H1 (cell line): ENCODE results near the gene MAF. TPM values are rescaled to one million over a fixed set of nuclear protein-coding genes. Genes with fewer than 3 reads are reported as not detected.

Experiments used
- CTCF ChIA-PET: fragments of 300-600 bp; sonication (Branson Sonifier 250); formaldehyde crosslinking; loops from one replicate; lab custom pipeline; 2021; ENCODE audit not compliant: partially characterized antibody; lab: Charles Lee
- POLR2A ChIA-PET: fragments of 300-600 bp; sonication (Branson Sonifier 250); formaldehyde crosslinking; loops from one replicate; lab custom pipeline; 2021; ENCODE audit warnings: inconsistent platforms; ENCODE audit not compliant: partially characterized antibody; lab: Charles Lee
- DNase-seq, 2 experiments: peaks; one replicate each; pipeline versions ENCODE4 v3.0.0 to v3.0.0-alpha.2; 2010 to 2022; ENCODE audit warnings: low spot score in 2 of 2, low read depth in 1 of 2, mixed read lengths in 1 of 2
- FAIRE-seq: peaks from 2 replicates; lab custom pipeline; 2011; peaks lifted over from hg19 to GRCh38; lab: Jason Lieb, UNC
- H2AFZ ChIP-seq: 2 replicates; pipeline ENCODE4 v1.8.1; 2012; ENCODE audit warnings: low read length, inconsistent platforms
- H2AK5ac ChIP-seq: 2 replicates; pipeline ENCODE4 v1.6.1; 2013; ENCODE audit warnings: low read depth, low read length
- H2BK120ac ChIP-seq: replicated peaks from 2 replicates; pipeline ENCODE3; 2013; ENCODE audit warnings: low read depth, low read length, inconsistent platforms
- H2BK12ac ChIP-seq: 2 replicates; pipeline ENCODE4 v1.6.1; 2013; ENCODE audit warnings: low read depth, low read length
- H2BK15ac ChIP-seq: 2 replicates; pipeline ENCODE4 v1.6.1; 2013; ENCODE audit warnings: low read length
- H2BK20ac ChIP-seq: 2 replicates; pipeline ENCODE4 v1.6.1; 2013; ENCODE audit warnings: low read length
- H2BK5ac ChIP-seq: 2 replicates; pipeline ENCODE4 v1.6.1; 2013; ENCODE audit warnings: low read depth, low read length
- H3K14ac ChIP-seq: 2 replicates; pipeline ENCODE4 v1.6.1; 2013; ENCODE audit warnings: inconsistent platforms; ENCODE audit not compliant: insufficient read length
- H3K18ac ChIP-seq: 2 replicates; pipeline ENCODE4 v1.6.1; 2013; ENCODE audit warnings: low read length; ENCODE audit errors: extremely low read depth
- H3K23ac ChIP-seq: 2 replicates; pipeline ENCODE4 v1.6.1; 2013; ENCODE audit warnings: inconsistent platforms; ENCODE audit not compliant: insufficient read length
- H3K23me2 ChIP-seq: 2 replicates; pipeline ENCODE4 v1.6.1; 2013; ENCODE audit warnings: low read depth, low read length
- H3K27ac ChIP-seq: 2 replicates; pipeline ENCODE4 v1.6.1; 2011; ENCODE audit warnings: low read depth, low read length, inconsistent platforms
- H3K27me3 ChIP-seq, 4 experiments: replicated peaks in 1 of 4; 1 replicate in 1 of 4; 2 replicates in 3 of 4; pipeline versions ENCODE4 v1.6.1 to v1.8.1; 2011 to 2013; ENCODE audit warnings: low read length in 3 of 4, mild to moderate bottlenecking in 3 of 4, inconsistent platforms in 2 of 4, mixed read lengths in 2 of 4, moderate library complexity in 1 of 4; ENCODE audit not compliant: control insufficient read depth in 3 of 4, insufficient read depth in 3 of 4; ENCODE audit errors: extremely low read depth in 1 of 4
- H3K36me3 ChIP-seq, 4 experiments: 2 replicates each; pipeline versions ENCODE4 v1.6.1 to v1.8.1; 2011 to 2013; ENCODE audit warnings: mild to moderate bottlenecking in 4 of 4, low read length in 3 of 4, moderate library complexity in 2 of 4, control low read depth in 1 of 4, inconsistent platforms in 1 of 4; ENCODE audit not compliant: insufficient read depth in 4 of 4, control insufficient read depth in 2 of 4
- H3K4ac ChIP-seq: replicated peaks from 2 replicates; pipeline ENCODE3; 2013; ENCODE audit warnings: low read length, low read depth, mixed read lengths, inconsistent platforms; ENCODE audit not compliant: insufficient read length
- H3K4me1 ChIP-seq, 4 experiments: replicated peaks in 1 of 4; 1 replicate in 1 of 4; 2 replicates in 3 of 4; pipeline versions ENCODE4 v1.6.1 to v1.8.1; 2011 to 2013; ENCODE audit warnings: low read length in 3 of 4, inconsistent platforms in 2 of 4, mixed read lengths in 1 of 4; ENCODE audit not compliant: insufficient read depth in 4 of 4, control insufficient read depth in 3 of 4
- H3K4me2 ChIP-seq, 2 experiments: 2 replicates each; pipeline versions ENCODE4 v1.6.1 to v1.8.1; 2011 to 2013; ENCODE audit warnings: low read depth in 2 of 2, low read length in 2 of 2, control low read depth in 1 of 2, inconsistent platforms in 1 of 2, mild to moderate bottlenecking in 1 of 2; ENCODE audit not compliant: insufficient read depth in 1 of 2
- H3K4me3 ChIP-seq, 4 experiments: fragments of 200-600, 300-600 bp in 1 of 4; sonication (generic), shearing (Covaris generic), sonication (Bioruptor Twin) in 1 of 4; 2 replicates each; pipeline versions ENCODE4 v1.5.1 to v1.8.1; 2011 to 2016; ENCODE audit warnings: low read length in 4 of 4, low read depth in 3 of 4, control low read depth in 2 of 4, inconsistent platforms in 2 of 4, mild to moderate bottlenecking in 2 of 4, mixed read lengths in 1 of 4, moderate library complexity in 1 of 4; ENCODE audit not compliant: insufficient read depth in 2 of 4; ENCODE audit errors: extremely low read depth in 1 of 4
- H3K56ac ChIP-seq: replicated peaks from 2 replicates; pipeline ENCODE3; 2013; ENCODE audit warnings: low read depth, mild to moderate bottlenecking, mixed read lengths, low read length, inconsistent platforms; ENCODE audit not compliant: insufficient read length
- H3K79me1 ChIP-seq: 2 replicates; pipeline ENCODE4 v1.6.1; 2013; ENCODE audit warnings: low read depth, low read length, control low read depth
- H3K79me2 ChIP-seq, 2 experiments: 2 replicates each; pipeline versions ENCODE4 v1.6.1 to v1.8.1; 2012 to 2013; ENCODE audit warnings: low read length in 2 of 2, mild to moderate bottlenecking in 2 of 2, inconsistent platforms in 1 of 2; ENCODE audit not compliant: insufficient read depth in 2 of 2, control insufficient read depth in 1 of 2
- H3K9ac ChIP-seq, 4 experiments: replicated peaks in 1 of 4; 1 replicate in 1 of 4; 2 replicates in 3 of 4; pipeline versions ENCODE4 v1.6.1 to v1.8.1; 2011 to 2013; ENCODE audit warnings: low read depth in 3 of 4, low read length in 3 of 4, control low read depth in 2 of 4, mild to moderate bottlenecking in 2 of 4, moderate library complexity in 2 of 4, inconsistent platforms in 1 of 4; ENCODE audit errors: extremely low read depth in 1 of 4
- H3K9me3 ChIP-seq, 2 experiments: 2 replicates each; pipeline versions ENCODE4 v1.6.1 to v1.8.1; 2012 to 2013; ENCODE audit warnings: mild to moderate bottlenecking in 2 of 2, moderate library complexity in 2 of 2, control low read depth in 1 of 2, inconsistent platforms in 1 of 2, low read depth in 1 of 2, low read length in 1 of 2, mixed read lengths in 1 of 2; ENCODE audit not compliant: insufficient read depth in 2 of 2
- H4K20me1 ChIP-seq, 2 experiments: replicated peaks in 1 of 2; 2 replicates each; pipeline versions ENCODE3 to v1.8.1; 2011 to 2013; ENCODE audit warnings: inconsistent platforms in 2 of 2, low read length in 2 of 2, mild to moderate bottlenecking in 1 of 2; ENCODE audit not compliant: insufficient read depth in 2 of 2, control insufficient read depth in 1 of 2
- H4K5ac ChIP-seq: 2 replicates; pipeline ENCODE4 v1.6.1; 2013; ENCODE audit warnings: low read length, low read depth, mixed read lengths, inconsistent platforms; ENCODE audit not compliant: insufficient read length
- H4K8ac ChIP-seq: 2 replicates; pipeline ENCODE4 v1.8.0; 2013; ENCODE audit warnings: mild to moderate bottlenecking, moderate library complexity, low read length, inconsistent platforms; ENCODE audit not compliant: insufficient read depth; ENCODE audit errors: extremely low read depth
- H4K91ac ChIP-seq: replicated peaks from 2 replicates; pipeline ENCODE3; 2013; ENCODE audit warnings: low read length, mixed read lengths, inconsistent platforms; ENCODE audit not compliant: insufficient read length
- CHD1 ChIP-seq: IDR thresholded peaks from 2 replicates; pipeline ENCODE4 v1.6.1; 2012; ENCODE audit warnings: low read depth, low read length, improper control_type of control experiment
- CREB1 ChIP-seq: IDR thresholded peaks from 2 replicates; pipeline ENCODE4 v1.6.1; 2012; ENCODE audit warnings: inconsistent platforms
- CTBP2 ChIP-seq: IDR thresholded peaks from 2 replicates; pipeline ENCODE4 v1.7.0; 2011; ENCODE audit warnings: borderline replicate concordance, mild to moderate bottlenecking, moderate library complexity, mixed read lengths, low read length; ENCODE audit not compliant: insufficient read depth, insufficient read length
- GTF2F1 ChIP-seq: IDR thresholded peaks from 2 replicates; pipeline ENCODE4 v1.6.1; 2012; ENCODE audit warnings: low read depth, low read length, improper control_type of control experiment, borderline replicate concordance
- KDM4A ChIP-seq: IDR thresholded peaks from one replicate; pipeline ENCODE4 v1.7.1; 2012; ENCODE audit warnings: low read depth, mild to moderate bottlenecking, moderate library complexity, low read length, inconsistent platforms; ENCODE audit not compliant: severe bottlenecking
- MAFK ChIP-seq: IDR thresholded peaks from 2 replicates; pipeline ENCODE4 v1.6.1; 2012; ENCODE audit warnings: low read depth, mild to moderate bottlenecking, improper control_type of control experiment, low read length
- MAX ChIP-seq: IDR thresholded peaks from 2 replicates; pipeline ENCODE4 v1.6.1; 2012; ENCODE audit warnings: inconsistent platforms
- POU5F1 ChIP-seq: IDR thresholded peaks from 2 replicates; pipeline ENCODE4 v1.6.1; 2011; ENCODE audit warnings: low read depth, mild to moderate bottlenecking, low read length, moderate library complexity
- RBBP5 ChIP-seq: IDR thresholded peaks from 2 replicates; pipeline ENCODE4 v1.7.1; 2012; ENCODE audit warnings: low read depth, mild to moderate bottlenecking, inconsistent platforms, low read length, moderate library complexity, borderline replicate concordance
- SIX5 ChIP-seq: IDR thresholded peaks from 2 replicates; pipeline ENCODE4 v1.6.1; 2011; ENCODE audit warnings: mild to moderate bottlenecking, low read depth, low read length
- TAF1 ChIP-seq: IDR thresholded peaks from 2 replicates; pipeline ENCODE4 v1.6.1; 2011; ENCODE audit warnings: mild to moderate bottlenecking, low read depth, low read length
- TBP ChIP-seq: IDR thresholded peaks from 2 replicates; pipeline ENCODE4 v1.6.1; 2011; ENCODE audit warnings: low read depth, low read length, improper control_type of control experiment
- TCF12 ChIP-seq: IDR thresholded peaks from 2 replicates; pipeline ENCODE4 v1.6.1; 2011; ENCODE audit warnings: low read depth, mild to moderate bottlenecking, low read length
- WGBS, 2 experiments: shearing (Covaris generic) in 1 of 2; methylation state at CpG; one replicate each; pipeline versions ENCODE4 v1.1.6 to v1.1.7; 2013 to 2015; ENCODE audit warnings: low lambda C conversion rate in 2 of 2, mixed read lengths in 2 of 2, inconsistent platforms in 1 of 2, low coverage in 1 of 2, missing lambda C conversion rate in 1 of 2; ENCODE audit not compliant: insufficient replicate concordance in 2 of 2, insufficient coverage in 1 of 2, insufficient read length in 1 of 2; ENCODE audit errors: extremely low coverage in 1 of 2, missing lambda C conversion rate in 1 of 2; 5-methylcytosine and 5-hydroxymethylcytosine counted together
- polyA plus RNA-seq, 7 experiments: library from polyadenylated mRNA; depleted of rRNA in 3 of 7; stranded (reverse) in 5 of 7; unstranded in 2 of 7; fragments of >200 nt in 5 of 7; fragments of 200-250 nt in 2 of 7; gene quantifications; 1 replicate in 5 of 7; 2 replicates in 1 of 7; 4 replicates in 1 of 7; pipeline versions ENCODE4 v1.2.1 to v1.2.3, GENCODE V29; 2011 to 2013; ENCODE audit warnings: missing spikeins in 2 of 7, mixed read lengths in 2 of 7
- total RNA-seq: library from RNA; stranded (reverse); fragmentation: NEBNext Ultra II Directional; extraction: Animal tissue kit (Norgen Biotek cat#: 25700); gene quantifications from 2 replicates; pipeline ENCODE4 v1.2.1, GENCODE V29; 2021

MAF gene
- total and polyA plus RNA-seq, 2 of the 8 experiments (the other 6 are each of a cell fraction or from before 2014, with no cell fraction given): 1.3 to 2.7 TPM

GRCh38 chr16:79561729-79562128 is 38.8 kb downstream of the MAF start:
- H3K9ac ChIP-seq: no peak overlapping the region
- H3K18ac ChIP-seq: no peak overlapping the region
- no peak overlapping the region for H3K4ac ChIP-seq
- no peak overlapping the region for H3K4me3 ChIP-seq
- 89% methylated on average over 5 of the region's 5 CpGs; no CpG with 5 or more reads in 1 of the 2 experiments for WGBS, 2 experiments
- no peak overlapping the region for H4K8ac ChIP-seq
- no peak overlapping the region for H3K4me2 ChIP-seq
- H3K23me2 ChIP-seq: no peaks in the 10 kb centered on the region
- H2BK12ac ChIP-seq: no peak overlapping the region
- no peak for DNase-seq
- no peaks in the 10 kb centered on the region for H4K20me1 ChIP-seq
- no peaks in the 10 kb centered on the region for H3K79me2 ChIP-seq
- H2BK20ac ChIP-seq: no peak overlapping the region
- FAIRE-seq: no peak
- no peak overlapping the region for H2AFZ ChIP-seq
- no peaks in the 10 kb centered on the region for H3K9me3 ChIP-seq
- H3K79me1 ChIP-seq: no peaks in the 10 kb centered on the region
- H3K27ac ChIP-seq: no peak overlapping the region
- H3K27me3 ChIP-seq: no peaks in the 10 kb centered on the region
- H2BK15ac ChIP-seq: no peak overlapping the region
- TF ChIP-seq SIX5 (no peak), KDM4A (no peak), CHD1 (no peak), RBBP5 (no peak), MAFK (no peak), CTBP2 (no peak), POU5F1 (no peak), TBP (no peak), TAF1 (no peak), TCF12 (no peak), GTF2F1 (no peak), CREB1 (no peak), MAX (no peak)
- TF ChIP-seq, all 59 proteins: peak for 0
- H2BK5ac ChIP-seq: no peak overlapping the region
- H2BK120ac ChIP-seq: no peak overlapping the region
- ChIA-PET POLR2A (no interaction called here), CTCF (no interaction called here)
- H3K14ac ChIP-seq: no peak overlapping the region
- H4K91ac ChIP-seq: no peak overlapping the region
- no peak overlapping the region for H4K5ac ChIP-seq
- H2AK5ac ChIP-seq: no peak overlapping the region
- peaks cover 0 to 5% (median 3%) of the 10 kb centered on the region in 4 experiments; a peak in 3 of 7 replicates for H3K4me1 ChIP-seq
- H3K56ac ChIP-seq: no peak overlapping the region
- H3K23ac ChIP-seq: no peak overlapping the region
- no peaks in the 10 kb centered on the region for H3K36me3 ChIP-seq
